Tibial nerve (tissue), 3 donors: ENCODE results near the gene G6PC2.

ENCODE experiments used
- POLR2A ChIP-seq, 2 donors: fragments of 450-650 bp; IDR thresholded peaks; one replicate each; pipeline ENCODE4 v1.6.1; 2017; ENCODE audit warnings: antibody characterized with exemption in 2 of 2, mild to moderate bottlenecking in 2 of 2, moderate library complexity in 2 of 2
- TF ChIP-seq, protein P1 (sequence below), 5 experiments: fragments of 200-600 bp in 3 of 5; fragments of 450-650 bp in 2 of 5; sonication (generic) in 3 of 5; IDR thresholded peaks; one replicate each; pipeline ENCODE4 v1.5.1; 2016 to 2019; ENCODE audit warnings: antibody characterized with exemption in 5 of 5, mild to moderate bottlenecking in 3 of 5, moderate library complexity in 2 of 5

DNA sequence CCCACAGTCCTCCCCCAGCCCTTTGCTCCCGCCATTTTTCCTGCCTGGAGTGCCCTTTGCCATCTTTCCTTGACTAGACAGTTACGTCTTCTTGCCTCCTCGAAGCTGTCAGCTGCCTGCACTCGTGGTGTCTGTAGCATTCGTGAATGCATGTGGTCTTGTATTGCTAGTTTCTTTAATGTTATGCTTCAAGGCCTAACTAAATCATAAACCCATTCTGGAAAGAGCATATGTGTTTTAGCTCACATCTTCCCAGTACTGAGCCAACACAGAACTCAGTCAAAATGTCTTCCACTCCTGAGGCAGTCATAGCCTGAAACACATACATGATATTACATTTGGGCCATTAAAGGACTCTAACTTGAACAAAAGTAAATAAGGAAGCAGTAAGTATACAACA is 46.4 kb upstream of the G6PC2 start:
- TF ChIP-seq, protein P1, sequence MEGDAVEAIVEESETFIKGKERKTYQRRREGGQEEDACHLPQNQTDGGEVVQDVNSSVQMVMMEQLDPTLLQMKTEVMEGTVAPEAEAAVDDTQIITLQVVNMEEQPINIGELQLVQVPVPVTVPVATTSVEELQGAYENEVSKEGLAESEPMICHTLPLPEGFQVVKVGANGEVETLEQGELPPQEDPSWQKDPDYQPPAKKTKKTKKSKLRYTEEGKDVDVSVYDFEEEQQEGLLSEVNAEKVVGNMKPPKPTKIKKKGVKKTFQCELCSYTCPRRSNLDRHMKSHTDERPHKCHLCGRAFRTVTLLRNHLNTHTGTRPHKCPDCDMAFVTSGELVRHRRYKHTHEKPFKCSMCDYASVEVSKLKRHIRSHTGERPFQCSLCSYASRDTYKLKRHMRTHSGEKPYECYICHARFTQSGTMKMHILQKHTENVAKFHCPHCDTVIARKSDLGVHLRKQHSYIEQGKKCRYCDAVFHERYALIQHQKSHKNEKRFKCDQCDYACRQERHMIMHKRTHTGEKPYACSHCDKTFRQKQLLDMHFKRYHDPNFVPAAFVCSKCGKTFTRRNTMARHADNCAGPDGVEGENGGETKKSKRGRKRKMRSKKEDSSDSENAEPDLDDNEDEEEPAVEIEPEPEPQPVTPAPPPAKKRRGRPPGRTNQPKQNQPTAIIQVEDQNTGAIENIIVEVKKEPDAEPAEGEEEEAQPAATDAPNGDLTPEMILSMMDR (IDR thresholded peaks at IDR 0.05), result no peak
- no peak for TF ChIP-seq POLR2A (IDR thresholded peaks at IDR 0.05)
